Astrocyte (in vitro differentiated cells and primary cell): ENCODE measurements around the gene RAPGEF2. TPM values are rescaled to one million over a fixed set of nuclear protein-coding genes. Genes with fewer than 3 reads are reported as not detected.
A peak's percentile ranks its signal among the peaks of the same experiment; 100 is the strongest.

Source experiments
- DNase-seq: peaks from one replicate; pipeline ENCODE4 v3.0.0-alpha.2; 2010; ENCODE audit warnings: low read depth
- FAIRE-seq: peaks from 2 replicates; lab custom pipeline; 2011; peaks lifted over from hg19 to GRCh38; lab: Jason Lieb, UNC
- H2AFZ ChIP-seq: 2 replicates; pipeline ENCODE4 v1.6.0; 2012; ENCODE audit warnings: low read depth, low read length, inconsistent platforms
- H3K27ac ChIP-seq: 2 replicates; pipeline ENCODE4 v1.5.1; 2011; ENCODE audit warnings: low read depth, low read length, inconsistent platforms
- H3K27me3 ChIP-seq: 2 replicates; pipeline ENCODE4 v1.6.0; 2011; ENCODE audit warnings: low read length, inconsistent platforms; ENCODE audit not compliant: insufficient read depth
- H3K36me3 ChIP-seq: 2 replicates; pipeline ENCODE4 v1.5.1; 2011; ENCODE audit warnings: low read length, inconsistent platforms; ENCODE audit not compliant: insufficient read depth
- H3K4me1 ChIP-seq: 2 replicates; pipeline ENCODE4 v1.5.1; 2011; ENCODE audit warnings: low read length, inconsistent platforms; ENCODE audit not compliant: insufficient read depth
- H3K4me2 ChIP-seq: 2 replicates; pipeline ENCODE4 v1.6.0; 2012; ENCODE audit warnings: low read length, inconsistent platforms
- H3K4me3 ChIP-seq: 2 replicates; pipeline ENCODE4 v1.5.1; 2011; ENCODE audit warnings: low read depth, mild to moderate bottlenecking, low read length, inconsistent platforms; ENCODE audit not compliant: insufficient read depth
- H3K79me2 ChIP-seq: 2 replicates; pipeline ENCODE4 v1.6.0; 2012; ENCODE audit warnings: mild to moderate bottlenecking, low read length, inconsistent platforms; ENCODE audit not compliant: insufficient read depth
- H3K9ac ChIP-seq: 2 replicates; pipeline ENCODE4 v1.6.0; 2012; ENCODE audit warnings: mild to moderate bottlenecking, low read length, inconsistent platforms
- H3K9me3 ChIP-seq: 2 replicates; pipeline ENCODE4 v1.5.1; 2012; ENCODE audit warnings: low read depth, mild to moderate bottlenecking, low read length, inconsistent platforms; ENCODE audit not compliant: insufficient read depth
- H4K20me1 ChIP-seq: 2 replicates; pipeline ENCODE4 v1.6.0; 2012; ENCODE audit warnings: low read length, inconsistent platforms; ENCODE audit not compliant: insufficient read depth
- H3K27ac Mint-ChIP-seq: one replicate; pipeline ENCODE4 v1.8.0; 2021; ENCODE audit warnings: mild to moderate bottlenecking, mixed read lengths; ENCODE audit not compliant: unreplicated experiment
- H3K27me3 Mint-ChIP-seq: one replicate; pipeline ENCODE4 v1.8.0; 2021; ENCODE audit warnings: low read depth, mixed read lengths; ENCODE audit not compliant: unreplicated experiment
- H3K36me3 Mint-ChIP-seq: one replicate; pipeline ENCODE4 v1.8.0; 2021; ENCODE audit warnings: low read depth, mixed read lengths; ENCODE audit not compliant: unreplicated experiment
- H3K4me1 Mint-ChIP-seq: one replicate; pipeline ENCODE4 v1.8.0; 2021; ENCODE audit warnings: low read depth, mixed read lengths; ENCODE audit not compliant: unreplicated experiment
- H3K4me3 Mint-ChIP-seq: one replicate; pipeline ENCODE4 v1.8.0; 2021; ENCODE audit warnings: mild to moderate bottlenecking, moderate library complexity, mixed read lengths; ENCODE audit not compliant: unreplicated experiment
- H3K9me3 Mint-ChIP-seq: one replicate; pipeline ENCODE4 v1.8.0; 2021; ENCODE audit warnings: mild to moderate bottlenecking, mixed read lengths; ENCODE audit not compliant: unreplicated experiment
- EZH2 ChIP-seq: IDR thresholded peaks from 2 replicates; pipeline ENCODE4 v1.6.1; 2012; ENCODE audit warnings: mild to moderate bottlenecking, low read length, inconsistent platforms; ENCODE audit not compliant: insufficient read depth
- total RNA-seq: library from RNA; stranded (reverse); gene quantifications from 2 replicates; pipeline ENCODE4 v1.2.1, GENCODE V29; 2021
- TF ChIP-seq, protein P1 (sequence below): IDR thresholded peaks from 2 replicates; pipeline ENCODE4 v1.5.1; 2011; ENCODE audit warnings: low read depth, mild to moderate bottlenecking, inconsistent platforms, low read length, moderate library complexity; ENCODE audit not compliant: insufficient read depth

Gene RAPGEF2
- total RNA-seq, 1 donor from 2014 or later, result 59.0 TPM

DNA sequence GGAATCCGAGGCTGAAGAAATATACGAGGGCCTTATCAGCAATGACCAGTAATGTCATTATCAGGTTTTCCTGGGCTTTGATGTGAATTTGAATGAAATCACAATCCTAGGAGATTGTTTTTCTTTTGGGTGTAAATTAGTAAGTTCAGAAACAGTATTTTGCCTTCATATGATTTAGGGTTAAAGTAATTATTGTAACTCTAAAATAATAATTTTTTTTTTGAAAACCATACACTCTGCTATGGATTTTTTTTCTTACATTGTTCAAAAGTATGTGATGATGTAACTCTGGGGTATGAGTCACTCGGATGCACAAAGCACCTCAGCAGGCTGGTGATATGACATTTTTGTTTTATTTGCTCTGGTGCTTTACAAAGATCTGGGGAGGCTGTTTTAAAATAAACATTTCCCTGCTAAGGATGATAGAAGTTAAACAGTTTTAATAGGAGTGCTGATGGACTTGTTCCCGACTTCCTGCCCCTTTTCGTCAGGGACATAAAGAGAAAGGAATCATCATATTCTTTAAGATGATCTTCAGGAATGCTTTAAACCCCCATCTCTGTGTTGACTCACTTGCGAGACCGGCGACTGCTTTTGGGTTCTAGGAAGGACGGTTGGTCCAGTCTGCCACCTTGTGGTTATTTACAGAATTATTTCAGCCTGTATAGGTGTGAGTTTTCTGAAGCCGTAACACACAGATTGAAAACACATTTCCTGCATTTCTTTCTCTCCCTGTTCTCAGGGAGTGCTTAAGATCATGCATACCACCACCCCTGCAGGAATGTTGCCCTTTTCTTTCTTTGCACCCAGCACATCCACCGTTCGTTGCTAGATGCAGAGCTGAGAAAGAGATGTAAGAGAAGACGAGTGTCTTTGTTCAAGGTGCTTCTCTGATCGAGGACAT lies 72.5 kb downstream of the RAPGEF2 start:
- no peaks in the 10 kb centered on the region for H3K36me3 ChIP-seq
- H3K27ac ChIP-seq, result peak overlapping the region; percentile 89
- Mint-ChIP-seq H3K36me3 (no peaks in the 10 kb centered on the region), H3K27me3 (no peaks in the 10 kb centered on the region), H3K27ac (peak overlapping the region; percentile 85), H3K4me3 (peak overlapping the region; percentile 78), H3K4me1 (peaks cover 53% of the 10 kb centered on the region), H3K9me3 (no peaks in the 10 kb centered on the region)
- TF ChIP-seq EZH2, result no peak
- TF ChIP-seq, protein P1, sequence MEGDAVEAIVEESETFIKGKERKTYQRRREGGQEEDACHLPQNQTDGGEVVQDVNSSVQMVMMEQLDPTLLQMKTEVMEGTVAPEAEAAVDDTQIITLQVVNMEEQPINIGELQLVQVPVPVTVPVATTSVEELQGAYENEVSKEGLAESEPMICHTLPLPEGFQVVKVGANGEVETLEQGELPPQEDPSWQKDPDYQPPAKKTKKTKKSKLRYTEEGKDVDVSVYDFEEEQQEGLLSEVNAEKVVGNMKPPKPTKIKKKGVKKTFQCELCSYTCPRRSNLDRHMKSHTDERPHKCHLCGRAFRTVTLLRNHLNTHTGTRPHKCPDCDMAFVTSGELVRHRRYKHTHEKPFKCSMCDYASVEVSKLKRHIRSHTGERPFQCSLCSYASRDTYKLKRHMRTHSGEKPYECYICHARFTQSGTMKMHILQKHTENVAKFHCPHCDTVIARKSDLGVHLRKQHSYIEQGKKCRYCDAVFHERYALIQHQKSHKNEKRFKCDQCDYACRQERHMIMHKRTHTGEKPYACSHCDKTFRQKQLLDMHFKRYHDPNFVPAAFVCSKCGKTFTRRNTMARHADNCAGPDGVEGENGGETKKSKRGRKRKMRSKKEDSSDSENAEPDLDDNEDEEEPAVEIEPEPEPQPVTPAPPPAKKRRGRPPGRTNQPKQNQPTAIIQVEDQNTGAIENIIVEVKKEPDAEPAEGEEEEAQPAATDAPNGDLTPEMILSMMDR, result peak; percentile 83
- peaks cover 41% of the 10 kb centered on the region for H4K20me1 ChIP-seq
- peak; percentile 83 for DNase-seq
- H3K27me3 ChIP-seq, result no peaks in the 10 kb centered on the region
- H3K9ac ChIP-seq, result peak overlapping the region; percentile 80
- no peaks in the 10 kb centered on the region for H3K9me3 ChIP-seq
- H3K4me2 ChIP-seq, result peak overlapping the region; percentile 87
- H3K79me2 ChIP-seq, result peaks cover 92% of the 10 kb centered on the region
- H3K4me1 ChIP-seq, result peaks cover 23% of the 10 kb centered on the region
- peak overlapping the region; percentile 54 for H3K4me3 ChIP-seq
- H2AFZ ChIP-seq, result peak overlapping the region; percentile 14
- FAIRE-seq, result peak; percentile 99

DNA sequence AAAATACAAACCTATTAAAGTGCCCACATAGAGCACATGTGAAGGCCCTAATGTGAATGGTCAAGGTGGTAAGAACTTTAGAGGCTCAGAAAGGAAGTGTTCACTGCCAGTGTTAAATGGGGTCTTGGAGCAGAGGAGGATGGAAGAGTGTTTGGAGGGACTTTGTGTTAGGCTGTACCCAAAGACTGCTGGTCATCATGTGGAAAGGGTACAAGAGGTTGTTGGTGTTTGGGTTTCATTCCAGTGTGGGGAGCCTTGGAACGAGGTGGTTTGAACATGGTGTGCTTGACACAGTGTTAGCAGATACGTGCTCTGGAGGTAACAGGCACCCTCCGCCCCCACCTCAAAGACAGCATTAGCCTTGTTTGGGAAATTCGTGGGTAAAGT lies 73.1 kb downstream of the RAPGEF2 start:
- Mint-ChIP-seq H3K27ac (peak overlapping the region; percentile 85), H3K9me3 (no peaks in the 10 kb centered on the region), H3K4me3 (peak overlapping the region; percentile 78), H3K4me1 (peaks cover 53% of the 10 kb centered on the region), H3K36me3 (no peaks in the 10 kb centered on the region), H3K27me3 (no peaks in the 10 kb centered on the region)
- H3K36me3 ChIP-seq, result no peaks in the 10 kb centered on the region
- TF ChIP-seq EZH2, result no peak
- TF ChIP-seq, protein P1, result no peak
- H3K4me1 ChIP-seq, result peaks cover 23% of the 10 kb centered on the region
- DNase-seq (no peak), FAIRE-seq (no peak)
- H2AFZ ChIP-seq, result peak overlapping the region; percentile 14
- H3K79me2 ChIP-seq, result peaks cover 92% of the 10 kb centered on the region
- H3K9ac ChIP-seq, result peak overlapping the region; percentile 80
- H3K27ac ChIP-seq, result peak overlapping the region; percentile 89
- H3K4me2 ChIP-seq, result peak overlapping the region; percentile 87
- peaks cover 39% of the 10 kb centered on the region for H4K20me1 ChIP-seq
- H3K27me3 ChIP-seq, result no peaks in the 10 kb centered on the region
- no peaks in the 10 kb centered on the region for H3K9me3 ChIP-seq
- peak overlapping the region; percentile 54 for H3K4me3 ChIP-seq
